Smooth muscle cell (in vitro differentiated cells): ENCODE results near the gene HCFC1R1. TPM values are rescaled to one million over a fixed set of nuclear protein-coding genes. Genes with fewer than 3 reads are reported as not detected.
"Not testable (repeated sequence)": the region's sequence is repeated elsewhere in the genome, so short reads cannot be mapped to it uniquely, and the experiment has no call there.

ENCODE experiments used
- DNase-seq: peaks from one replicate; lab custom pipeline; 2025; ENCODE audit not compliant: unreplicated experiment; lab: John Stamatoyannopoulos, UW
- H2AFZ ChIP-seq: fragments of 200-600 bp; sonication (generic); 2 replicates; pipeline ENCODE4 v1.6.0; 2016; ENCODE audit warnings: antibody characterized with exemption, low read depth, mild to moderate bottlenecking
- H3F3A ChIP-seq: fragments of 200-600 bp; sonication (generic); 2 replicates; pipeline ENCODE4 v1.6.0; 2017; ENCODE audit warnings: antibody characterized with exemption, low read depth
- H3K27ac ChIP-seq: fragments of 200-600 bp; sonication (generic); 2 replicates; pipeline ENCODE4 v1.5.1; 2016; ENCODE audit warnings: low read depth, mild to moderate bottlenecking
- H3K27me3 ChIP-seq: fragments of 200-600 bp; sonication (generic); 2 replicates; pipeline ENCODE4 v1.6.1; 2016; ENCODE audit warnings: low read depth, mild to moderate bottlenecking
- H3K36me3 ChIP-seq: fragments of 200-600 bp; sonication (generic); 2 replicates; pipeline ENCODE4 v1.5.1; 2016; ENCODE audit warnings: low read depth
- H3K4me1 ChIP-seq: fragments of 200-600 bp; sonication (generic); 2 replicates; pipeline ENCODE4 v1.5.1; 2016; ENCODE audit warnings: low read depth
- H3K4me2 ChIP-seq: fragments of 200-600 bp; sonication (generic); 2 replicates; pipeline ENCODE4 v1.6.0; 2016; ENCODE audit warnings: mild to moderate bottlenecking
- H3K4me3 ChIP-seq: fragments of 200-600 bp; sonication (generic); 2 replicates; pipeline ENCODE4 v1.5.1; 2016; ENCODE audit warnings: mild to moderate bottlenecking
- H3K79me2 ChIP-seq: fragments of 200-600 bp; sonication (generic); 2 replicates; pipeline ENCODE4 v1.6.0; 2016; ENCODE audit warnings: low read depth, mild to moderate bottlenecking
- H3K9ac ChIP-seq: fragments of 200-600 bp; sonication (generic); 2 replicates; pipeline ENCODE4 v1.6.0; 2016; ENCODE audit warnings: low read depth
- H3K9me3 ChIP-seq: fragments of 200-600 bp; sonication (generic); replicated peaks from 2 replicates; pipeline ENCODE4 v1.5.1; 2016; ENCODE audit warnings: low read depth
- H4K20me1 ChIP-seq: fragments of 200-600 bp; sonication (generic); 2 replicates; pipeline ENCODE4 v1.6.0; 2016; ENCODE audit warnings: low read depth
- WGBS: methylation state at CpG from one replicate; pipeline ENCODE4 v1.1.7; 2016; ENCODE audit warnings: low lambda C conversion rate; 5-methylcytosine and 5-hydroxymethylcytosine counted together
- polyA plus RNA-seq: library from polyadenylated mRNA; unstranded; fragments of >200 nt; fragmentation: Nextera tagmentation; extraction: Ambion mirVana; gene quantifications from 2 replicates; pipeline ENCODE4 v1.2.1, GENCODE V29; 2016
- total RNA-seq: library from RNA; depleted of rRNA; stranded (reverse); fragments of >200 nt; gene quantifications from 2 replicates; pipeline ENCODE4 v1.2.3, GENCODE V29; 2014
- TF ChIP-seq, protein P1 (sequence below): fragments of 200-600 bp; sonication (generic); IDR thresholded peaks from 2 replicates; pipeline ENCODE4 v1.5.1; 2017; ENCODE audit warnings: borderline replicate concordance, mild to moderate bottlenecking, antibody characterized with exemption; ENCODE audit not compliant: insufficient read depth, poor library complexity, severe bottlenecking

The HCFC1R1 gene
- total and polyA plus RNA-seq, 2 experiments from 2014 or later, result 63.3 to 337 TPM

DNA sequence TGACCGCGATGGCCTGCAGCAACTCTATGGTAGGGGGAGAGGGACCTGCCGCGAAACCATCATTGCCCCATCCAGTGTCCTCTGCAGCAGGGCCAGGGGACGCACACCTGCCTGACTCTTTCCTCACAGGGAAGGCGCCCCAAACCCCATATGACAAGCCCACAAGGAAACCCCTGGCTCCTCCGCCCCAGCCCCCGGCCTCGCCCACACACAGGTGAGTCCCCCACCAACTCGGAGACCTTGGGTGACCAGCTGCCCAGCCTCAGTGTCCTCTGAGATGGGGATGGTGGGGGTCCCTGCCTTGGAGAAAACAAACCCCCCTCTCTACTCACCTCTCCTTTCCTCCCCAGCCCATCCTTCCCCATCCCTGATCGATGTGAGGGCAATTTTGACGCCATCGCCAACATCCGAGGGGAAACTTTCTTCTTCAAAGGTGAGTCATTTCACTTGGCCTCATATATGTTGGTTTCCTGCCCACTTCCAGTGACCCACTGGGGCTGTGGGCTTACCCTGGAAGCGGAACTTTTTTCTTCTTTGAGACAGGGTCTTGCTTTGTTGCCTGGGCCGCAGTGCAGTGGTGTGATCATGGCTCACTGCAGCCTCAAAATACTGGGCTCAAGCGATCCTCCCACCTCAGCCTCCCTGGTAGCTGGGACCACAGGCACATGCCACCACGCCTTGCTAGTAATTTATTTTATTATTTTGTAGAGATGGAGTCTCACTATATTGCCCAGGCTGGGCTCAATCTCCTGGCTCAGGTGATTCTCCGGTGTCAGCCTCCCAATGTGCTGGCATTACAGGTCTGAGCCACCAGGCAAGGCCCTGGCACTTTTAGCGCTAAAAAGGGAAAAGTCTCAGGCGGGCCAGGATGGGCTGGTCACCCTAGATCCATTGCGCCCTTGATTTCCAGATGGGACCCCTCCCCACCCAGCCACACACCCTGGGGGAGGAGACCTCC is 33.7 kb upstream of the HCFC1R1 start:
- no peaks in the 10 kb centered on the region for H3K27me3 ChIP-seq
- H4K20me1 ChIP-seq, result peaks cover 9% of the 10 kb centered on the region
- TF ChIP-seq, protein P1, sequence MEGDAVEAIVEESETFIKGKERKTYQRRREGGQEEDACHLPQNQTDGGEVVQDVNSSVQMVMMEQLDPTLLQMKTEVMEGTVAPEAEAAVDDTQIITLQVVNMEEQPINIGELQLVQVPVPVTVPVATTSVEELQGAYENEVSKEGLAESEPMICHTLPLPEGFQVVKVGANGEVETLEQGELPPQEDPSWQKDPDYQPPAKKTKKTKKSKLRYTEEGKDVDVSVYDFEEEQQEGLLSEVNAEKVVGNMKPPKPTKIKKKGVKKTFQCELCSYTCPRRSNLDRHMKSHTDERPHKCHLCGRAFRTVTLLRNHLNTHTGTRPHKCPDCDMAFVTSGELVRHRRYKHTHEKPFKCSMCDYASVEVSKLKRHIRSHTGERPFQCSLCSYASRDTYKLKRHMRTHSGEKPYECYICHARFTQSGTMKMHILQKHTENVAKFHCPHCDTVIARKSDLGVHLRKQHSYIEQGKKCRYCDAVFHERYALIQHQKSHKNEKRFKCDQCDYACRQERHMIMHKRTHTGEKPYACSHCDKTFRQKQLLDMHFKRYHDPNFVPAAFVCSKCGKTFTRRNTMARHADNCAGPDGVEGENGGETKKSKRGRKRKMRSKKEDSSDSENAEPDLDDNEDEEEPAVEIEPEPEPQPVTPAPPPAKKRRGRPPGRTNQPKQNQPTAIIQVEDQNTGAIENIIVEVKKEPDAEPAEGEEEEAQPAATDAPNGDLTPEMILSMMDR, result no peak
- peak overlapping the region; percentile 99 for H3K4me3 ChIP-seq
- no peak for DNase-seq
- H3K36me3 ChIP-seq, result no peaks in the 10 kb centered on the region
- H3K4me2 ChIP-seq, result peak overlapping the region; percentile 99
- H2AFZ ChIP-seq, result no peak overlapping the region
- no peak overlapping the region for H3K9ac ChIP-seq
- 93% methylated on average over 22 of the region's 22 CpGs for WGBS
- H3K27ac ChIP-seq, result no peak overlapping the region
- peaks cover 7% of the 10 kb centered on the region for H3K4me1 ChIP-seq
- H3F3A ChIP-seq, result peaks cover 12% of the 10 kb centered on the region
- no peaks in the 10 kb centered on the region for H3K9me3 ChIP-seq
- no peaks in the 10 kb centered on the region for H3K79me2 ChIP-seq

- Histone ChIP-seq H3K9ac (no peak overlapping the region), H3K9me3 (no peaks in the 10 kb centered on the region), H3K36me3 (no peaks in the 10 kb centered on the region), H3K4me1 (peaks cover 7% of the 10 kb centered on the region), H3F3A (peaks cover 12% of the 10 kb centered on the region), H4K20me1 (peaks cover 9% of the 10 kb centered on the region), H3K4me2 (no peak overlapping the region), H3K79me2 (no peaks in the 10 kb centered on the region), H2AFZ (no peak overlapping the region), H3K27me3 (no peaks in the 10 kb centered on the region), H3K4me3 (no peak overlapping the region), H3K27ac (no peak overlapping the region)
- WGBS, result 97% methylated on average over 17 of the region's 19 CpGs
- TF ChIP-seq, protein P1, result no peak
- no peak for DNase-seq
Measured at GRCh38 chr16:3056336-3057180, 32.8 kb upstream of the HCFC1R1 start.

DNA sequence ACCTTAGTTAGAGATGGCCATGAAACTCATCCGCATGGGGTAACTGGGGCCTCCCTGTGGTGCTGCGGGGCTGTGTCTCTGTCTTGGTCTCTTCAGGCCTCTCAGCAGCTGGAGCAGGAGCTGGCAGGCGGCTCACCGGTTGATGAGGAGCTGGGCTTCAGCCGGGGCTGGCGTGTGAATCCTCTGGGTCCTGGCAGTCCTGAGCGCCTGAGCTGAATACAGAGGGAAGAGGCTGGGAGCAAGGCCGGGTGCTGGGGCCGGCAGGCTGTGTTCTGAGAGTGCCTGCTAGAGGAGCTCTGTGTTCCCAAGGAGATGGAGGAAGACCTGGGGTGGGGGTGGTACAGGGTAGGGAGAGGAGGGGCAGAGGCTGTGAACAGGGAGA is 32.0 kb upstream of the HCFC1R1 start:
- not testable (repeated sequence) for H4K20me1 ChIP-seq, DNase-seq, H3K4me1 ChIP-seq, H2AFZ ChIP-seq, H3K36me3 ChIP-seq, H3K4me2 ChIP-seq, H3K9ac ChIP-seq, H3K27me3 ChIP-seq, H3K9me3 ChIP-seq, H3K4me3 ChIP-seq, H3F3A ChIP-seq, H3K27ac ChIP-seq, H3K79me2 ChIP-seq
- WGBS, result 85% methylated on average over 8 of the region's 9 CpGs
